ENCODE results near the gene MYL1.

Gene MYL1

DNA sequence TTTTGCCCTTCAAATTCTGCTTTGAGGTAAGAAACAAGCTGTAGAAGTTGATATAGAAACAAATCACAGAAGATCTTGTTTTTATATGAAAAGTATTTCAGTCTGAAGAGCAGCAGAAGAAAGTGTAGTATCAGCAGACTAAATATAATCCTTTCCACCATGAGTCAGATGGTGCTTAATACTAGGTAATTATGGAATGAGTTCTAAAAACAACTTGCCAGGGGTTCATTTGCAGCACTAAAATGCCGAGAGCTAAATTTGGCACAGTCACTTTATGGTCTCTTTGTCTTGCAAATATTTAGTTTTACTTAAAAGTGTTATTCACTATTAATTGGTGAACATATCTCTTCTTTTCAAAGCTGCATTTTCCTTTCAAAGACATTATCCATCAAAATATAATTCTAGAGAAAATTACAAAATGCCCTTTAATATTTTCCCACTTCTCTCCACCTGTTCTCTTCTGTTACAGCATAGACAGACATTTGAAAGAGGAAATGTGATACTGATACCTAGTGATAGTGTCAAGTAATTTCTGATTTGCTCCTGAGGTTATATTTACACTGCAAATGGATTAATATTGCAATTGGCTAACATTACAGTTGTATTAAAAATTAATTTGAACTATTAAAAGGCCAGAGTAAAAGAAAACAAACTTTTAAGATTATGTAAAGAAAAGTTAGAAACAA, 5.3 kb downstream of the MYL1 start:
- Mint-ChIP-seq H3K27me3 (ENCODE audit: low read depth, poor library complexity) (peaks cover 6% of the 10 kb centered on the region), H3K4me1 (no peaks in the 10 kb centered on the region), H3K9me3 (no peaks in the 10 kb centered on the region), H3K27ac (no peak overlapping the region), H3K36me3 (ENCODE audit: low read depth) (no peaks in the 10 kb centered on the region), H3K4me3 (no peak overlapping the region)
- TF ChIP-seq CTCF (IDR thresholded peaks at IDR 0.05) = no peak
- DNase-seq = no peak

GRCh38 chr2:210303498-210303897, 11.5 kb downstream of the MYL1 start:
- TF ChIP-seq CTCF (IDR thresholded peaks at IDR 0.05) = no peak
- H3K4me1 Mint-ChIP-seq = peaks cover 9% of the 10 kb centered on the region
- H3K27ac Mint-ChIP-seq = no peak overlapping the region
- H3K36me3 Mint-ChIP-seq (ENCODE audit: low read depth) = no peaks in the 10 kb centered on the region
- H3K4me3 Mint-ChIP-seq = no peak overlapping the region
- no peaks in the 10 kb centered on the region for H3K9me3 Mint-ChIP-seq
- no peak for DNase-seq
- peaks cover 2% of the 10 kb centered on the region for H3K27me3 Mint-ChIP-seq (ENCODE audit: low read depth, poor library complexity)

- Mint-ChIP-seq H3K27ac (no peak overlapping the region), H3K27me3 (ENCODE audit: low read depth, poor library complexity) (peaks cover 5% of the 10 kb centered on the region), H3K36me3 (ENCODE audit: low read depth) (no peaks in the 10 kb centered on the region), H3K4me3 (no peak overlapping the region), H3K4me1 (peaks cover 9% of the 10 kb centered on the region), H3K9me3 (no peaks in the 10 kb centered on the region)
- DNase-seq = no peak
- no peak for TF ChIP-seq CTCF (IDR thresholded peaks at IDR 0.05)
These were observed 12.6 kb downstream of the MYL1 start for GRCh38 chr2:210302326-210302725.

GRCh38 chr2:210299866-210300373, 15.1 kb downstream of the MYL1 start:
- Mint-ChIP-seq H3K4me1 (peaks cover 9% of the 10 kb centered on the region), H3K4me3 (no peak overlapping the region), H3K27me3 (ENCODE audit: low read depth, poor library complexity) (peaks cover 3% of the 10 kb centered on the region), H3K9me3 (no peaks in the 10 kb centered on the region), H3K36me3 (ENCODE audit: low read depth) (no peaks in the 10 kb centered on the region), H3K27ac (no peak overlapping the region)
- DNase-seq = no peak
- no peak for TF ChIP-seq CTCF (IDR thresholded peaks at IDR 0.05)

DNA sequence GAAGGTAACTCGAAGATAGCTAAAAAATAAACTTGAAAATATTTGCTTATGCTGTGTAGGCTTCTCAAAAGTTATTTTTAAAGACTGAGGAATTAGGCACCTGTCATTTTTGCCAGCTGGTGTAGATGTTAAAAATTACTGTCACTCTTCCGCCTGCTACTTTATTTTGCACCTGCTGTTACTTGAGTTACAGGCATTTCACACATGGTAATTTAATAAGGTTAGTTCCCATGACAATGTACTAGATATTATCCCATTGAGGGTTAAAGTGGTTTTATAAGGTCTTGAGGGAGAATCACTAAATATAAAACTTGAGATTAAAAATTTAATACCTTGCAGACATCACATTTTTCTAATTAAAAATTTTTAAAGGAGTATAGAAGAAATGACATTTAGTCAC, 26.6 kb downstream of the MYL1 start:
- H3K27ac Mint-ChIP-seq = no peak overlapping the region

More for the DNA sequence above, 26.6 kb downstream of the MYL1 start:
- Mint-ChIP-seq H3K9me3 (no peaks in the 10 kb centered on the region), H3K4me1 (no peaks in the 10 kb centered on the region), H3K27me3 (ENCODE audit: low read depth, poor library complexity) (no peaks in the 10 kb centered on the region), H3K4me3 (no peak overlapping the region), H3K36me3 (ENCODE audit: low read depth) (no peaks in the 10 kb centered on the region)
- no peak for DNase-seq
- TF ChIP-seq CTCF (IDR thresholded peaks at IDR 0.05) = no peak

All from nephron progenitor cell (in vitro differentiated cells).